OCI-LY7 (cell line): ENCODE measurements around the gene HCRTR1. TPM values are rescaled to one million over a fixed set of nuclear protein-coding genes. Genes with fewer than 3 reads are reported as not detected.

Experiments
- BruUV-seq: library from RNA; stranded (reverse); fragments of 400-500 nt; replicated peaks from 2 replicates; lab custom pipeline; 2021; lab: Mats Ljungman, UMichigan
- CTCF ChIA-PET: fragments of 300-600 bp; sonication (Branson Sonifier 250); formaldehyde crosslinking; loops from one replicate; lab custom pipeline; 2022; ENCODE audit warnings: antibody characterized with exemption; ENCODE audit not compliant: unreplicated experiment; lab: Charles Lee
- POLR2A ChIA-PET: fragments of 300-600 bp; sonication (Branson Sonifier 250); formaldehyde crosslinking; loops from one replicate; lab custom pipeline; 2022; ENCODE audit warnings: antibody characterized with exemption; lab: Charles Lee
- DNase-seq: peaks from one replicate; pipeline ENCODE4 v3.0.0-alpha.2; 2015; ENCODE audit warnings: low spot score
- H2AFZ ChIP-seq: fragments of 200-600 bp; sonication (generic), shearing (Covaris generic); 2 replicates; pipeline ENCODE4 v1.6.1; 2014; ENCODE audit warnings: mild to moderate bottlenecking, antibody characterized with exemption, low read length, moderate library complexity
- H3K27ac ChIP-seq: fragments of 200-600 bp; sonication (generic); 2 replicates; pipeline ENCODE4 v1.5.1; 2014; ENCODE audit warnings: mixed run types, low read depth, mild to moderate bottlenecking, moderate library complexity, low read length, inconsistent platforms; ENCODE audit not compliant: poor library complexity, severe bottlenecking
- H3K36me3 ChIP-seq: fragments of 200-600 bp; sonication (generic); 2 replicates; pipeline ENCODE4 v1.6.1; 2014; ENCODE audit warnings: mild to moderate bottlenecking, antibody characterized with exemption, low read length, moderate library complexity, mixed read lengths; ENCODE audit not compliant: insufficient read depth
- H3K4me1 ChIP-seq: fragments of 200-600 bp; sonication (generic); 2 replicates; pipeline ENCODE4 v1.5.1; 2014; ENCODE audit warnings: mild to moderate bottlenecking, low read length; ENCODE audit not compliant: insufficient read depth, poor library complexity, severe bottlenecking
- H3K4me2 ChIP-seq: fragments of 200-600 bp; sonication (generic); 2 replicates; pipeline ENCODE4 v1.6.1; 2014; ENCODE audit warnings: mild to moderate bottlenecking, low read length
- H3K4me3 ChIP-seq: fragments of 200-600 bp; sonication (generic); 2 replicates; pipeline ENCODE4 v1.5.1; 2014; ENCODE audit warnings: mild to moderate bottlenecking, low read depth, low read length; ENCODE audit not compliant: poor library complexity, severe bottlenecking
- H3K79me2 ChIP-seq: fragments of 200-600 bp; sonication (generic); 2 replicates; pipeline ENCODE4 v1.6.1; 2016; ENCODE audit warnings: low read depth, mild to moderate bottlenecking, low read length, moderate library complexity, mixed read lengths; ENCODE audit not compliant: insufficient read depth
- H3K9me2 ChIP-seq: fragments of 200-600 bp; sonication (generic); 2 replicates; pipeline ENCODE4 v1.6.1; 2016; ENCODE audit warnings: mild to moderate bottlenecking, low read length, mixed read lengths; ENCODE audit not compliant: insufficient read depth
- H3K9me3 ChIP-seq: fragments of 200-600 bp; sonication (generic); 2 replicates; pipeline ENCODE4 v1.6.1; 2014; ENCODE audit warnings: mild to moderate bottlenecking, mixed run types, low read length, mixed read lengths
- H4K20me1 ChIP-seq: fragments of 200-600 bp; sonication (generic); 2 replicates; pipeline ENCODE4 v1.6.1; 2014; ENCODE audit warnings: mild to moderate bottlenecking, antibody characterized with exemption, low read length, moderate library complexity, mixed read lengths; ENCODE audit not compliant: insufficient read depth
- EZH2phosphoT487 ChIP-seq: fragments of 200-600 bp; sonication (generic); IDR thresholded peaks from 2 replicates; pipeline ENCODE4 v1.6.1; 2018; ENCODE audit warnings: low read depth, borderline replicate concordance, mild to moderate bottlenecking, mixed run types, antibody characterized with exemption, low read length, moderate library complexity, mixed read lengths
- intact Hi-C: fragments of 100-400 bp; cut with micrococcal nuclease; formaldehyde crosslinking; loops from one replicate; pipeline ENCODE4 v1.10.0; 2022; ENCODE audit not compliant: unreplicated experiment
- total RNA-seq, 2 experiments: library from RNA; depleted of rRNA in 1 of 2; stranded (reverse); fragments of >200 nt in 1 of 2; shearing (Covaris generic) in 1 of 2; gene quantifications; 2 replicates each; pipeline ENCODE4 v1.2.3, GENCODE V29; 2014 to 2022
- TF ChIP-seq, protein P1 (sequence below): fragments of 200-600 bp; sonication (generic); conservative IDR thresholded peaks from 2 replicates; pipeline ENCODE4 v1.5.1; 2014; ENCODE audit warnings: mild to moderate bottlenecking, antibody characterized with exemption, low read length, moderate library complexity, mixed read lengths

The HCRTR1 gene
- total RNA-seq, 2 experiments from 2014 or later: not detected

DNA sequence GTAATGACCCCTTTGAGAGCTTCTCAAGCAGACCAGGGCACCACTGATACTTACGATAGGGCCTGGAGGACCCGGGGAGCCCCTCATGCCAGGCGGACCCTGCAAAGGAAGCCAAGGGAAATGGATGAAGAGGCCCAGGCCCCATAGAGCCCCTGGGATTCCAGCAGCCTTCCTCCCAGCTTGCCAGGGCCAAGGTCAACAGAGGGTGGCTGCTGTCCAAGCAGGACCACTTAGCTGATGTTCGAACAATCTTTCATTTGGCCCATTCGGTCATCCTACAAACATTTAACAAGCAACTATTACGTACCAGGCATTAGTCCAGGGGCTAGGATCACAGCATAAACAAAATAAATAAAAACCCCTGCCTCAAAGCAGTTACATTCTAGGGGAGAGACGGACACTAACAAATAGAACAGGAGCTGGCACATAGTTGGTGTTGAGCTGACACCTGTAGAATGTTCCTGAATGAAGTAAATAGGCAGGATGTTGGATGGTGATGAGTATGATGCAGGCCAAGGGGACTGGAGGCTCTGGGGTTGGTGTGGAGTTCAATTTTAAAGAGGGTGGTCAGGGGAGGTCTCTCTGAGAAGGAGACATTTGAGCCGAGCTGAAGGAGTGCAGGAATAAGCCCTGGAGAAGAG is 54.2 kb downstream of the HCRTR1 start:
- TF ChIP-seq, protein P1, sequence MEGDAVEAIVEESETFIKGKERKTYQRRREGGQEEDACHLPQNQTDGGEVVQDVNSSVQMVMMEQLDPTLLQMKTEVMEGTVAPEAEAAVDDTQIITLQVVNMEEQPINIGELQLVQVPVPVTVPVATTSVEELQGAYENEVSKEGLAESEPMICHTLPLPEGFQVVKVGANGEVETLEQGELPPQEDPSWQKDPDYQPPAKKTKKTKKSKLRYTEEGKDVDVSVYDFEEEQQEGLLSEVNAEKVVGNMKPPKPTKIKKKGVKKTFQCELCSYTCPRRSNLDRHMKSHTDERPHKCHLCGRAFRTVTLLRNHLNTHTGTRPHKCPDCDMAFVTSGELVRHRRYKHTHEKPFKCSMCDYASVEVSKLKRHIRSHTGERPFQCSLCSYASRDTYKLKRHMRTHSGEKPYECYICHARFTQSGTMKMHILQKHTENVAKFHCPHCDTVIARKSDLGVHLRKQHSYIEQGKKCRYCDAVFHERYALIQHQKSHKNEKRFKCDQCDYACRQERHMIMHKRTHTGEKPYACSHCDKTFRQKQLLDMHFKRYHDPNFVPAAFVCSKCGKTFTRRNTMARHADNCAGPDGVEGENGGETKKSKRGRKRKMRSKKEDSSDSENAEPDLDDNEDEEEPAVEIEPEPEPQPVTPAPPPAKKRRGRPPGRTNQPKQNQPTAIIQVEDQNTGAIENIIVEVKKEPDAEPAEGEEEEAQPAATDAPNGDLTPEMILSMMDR: no peak
- no peak for TF ChIP-seq EZH2phosphoT487
- Histone ChIP-seq H3K9me3 (no peaks in the 10 kb centered on the region), H3K79me2 (no peaks in the 10 kb centered on the region), H3K4me2 (no peak overlapping the region), H3K9me2 (no peaks in the 10 kb centered on the region), H4K20me1 (no peaks in the 10 kb centered on the region), H3K4me3 (no peak overlapping the region), H3K27ac (no peak overlapping the region), H2AFZ (no peak overlapping the region), H3K36me3 (no peaks in the 10 kb centered on the region), H3K4me1 (no peaks in the 10 kb centered on the region)
- POLR2A ChIA-PET: interaction anchor here (0.6 kb wide), 1 partner anchor 539 kb away, joined by 5 read pairs; no protein-coding TSS in a partner anchor
- no TSS peak for BruUV-seq
- DNase-seq: no peak
- intact Hi-C loops: no loop called here
- CTCF ChIA-PET: no interaction called here

DNA sequence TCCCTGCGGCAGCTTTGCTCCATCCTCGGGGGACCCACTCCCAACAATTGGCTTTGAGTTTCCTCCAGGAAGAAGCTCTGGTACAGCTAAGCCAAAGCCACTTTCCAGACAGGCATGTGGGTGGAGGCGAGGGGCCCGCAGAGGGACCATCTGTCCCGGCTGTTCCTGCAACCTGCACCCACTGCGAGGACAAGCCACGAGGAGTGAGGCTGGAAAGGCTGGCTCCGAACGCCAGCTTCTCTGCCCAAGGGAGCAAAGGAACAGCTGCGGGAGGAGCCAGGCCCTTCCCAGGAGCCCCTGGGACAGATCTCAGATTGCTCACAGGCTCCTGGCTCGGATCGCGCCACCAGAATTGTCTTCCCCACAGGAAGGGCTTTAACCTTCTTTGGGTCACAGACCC is 55.5 kb downstream of the HCRTR1 start:
- no peak overlapping the region for H3K27ac ChIP-seq
- ChIA-PET POLR2A (no interaction called here), CTCF (no interaction called here)
- H4K20me1 ChIP-seq: no peaks in the 10 kb centered on the region
- H3K9me3 ChIP-seq: no peaks in the 10 kb centered on the region
- intact Hi-C loops: no loop called here
- H3K4me1 ChIP-seq: no peaks in the 10 kb centered on the region
- BruUV-seq: no TSS peak
- H3K36me3 ChIP-seq: no peaks in the 10 kb centered on the region
- no peak overlapping the region for H3K4me2 ChIP-seq
- TF ChIP-seq, protein P1: no peak
- no peak for TF ChIP-seq EZH2phosphoT487
- H2AFZ ChIP-seq: no peak overlapping the region
- H3K4me3 ChIP-seq: no peak overlapping the region
- no peaks in the 10 kb centered on the region for H3K79me2 ChIP-seq
- no peak for DNase-seq
- no peaks in the 10 kb centered on the region for H3K9me2 ChIP-seq

DNA sequence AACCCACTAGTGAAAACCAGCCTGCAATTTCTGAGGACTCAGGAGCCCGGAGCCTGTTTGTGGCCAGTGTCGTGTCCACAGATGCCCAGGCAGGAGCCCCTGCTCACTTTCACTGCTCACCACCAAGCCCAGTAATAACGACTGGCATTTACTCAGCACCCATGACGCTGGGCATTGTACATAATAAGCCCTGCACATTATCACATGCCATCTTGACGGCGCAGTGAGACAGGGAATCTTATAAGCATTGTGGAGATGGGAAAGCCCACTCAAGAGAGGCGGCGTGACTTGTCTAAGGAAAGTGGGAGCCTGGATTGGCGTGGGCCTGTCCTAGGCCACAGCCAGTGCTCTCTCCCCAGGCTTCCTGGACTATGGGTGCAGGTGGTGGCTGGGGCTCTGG is 55.9 kb downstream of the HCRTR1 start:
- CTCF ChIA-PET: no interaction called here
- no TSS peak for BruUV-seq
- POLR2A ChIA-PET: no interaction called here

More for the DNA sequence above, 55.9 kb downstream of the HCRTR1 start:
- no peaks in the 10 kb centered on the region for H3K4me1 ChIP-seq
- no peaks in the 10 kb centered on the region for H3K79me2 ChIP-seq
- H3K4me3 ChIP-seq: no peak overlapping the region
- intact Hi-C loops: no loop called here
- H3K9me2 ChIP-seq: no peaks in the 10 kb centered on the region
- no peak overlapping the region for H3K4me2 ChIP-seq
- no peak for DNase-seq
- H3K27ac ChIP-seq: no peak overlapping the region
- H3K36me3 ChIP-seq: no peaks in the 10 kb centered on the region
- H4K20me1 ChIP-seq: no peaks in the 10 kb centered on the region
- H3K9me3 ChIP-seq: no peaks in the 10 kb centered on the region
- no peak for TF ChIP-seq EZH2phosphoT487
- TF ChIP-seq, protein P1: no peak
- H2AFZ ChIP-seq: no peak overlapping the region
